Measurements from ENCODE around the gene SH3BGR.

GRCh38 chr21:39535646-39536437, 84.1 kb downstream of the SH3BGR start:
- TF ChIP-seq CTCF (IDR thresholded peaks at IDR 0.05; ENCODE audit: low read depth, low read length) (no peak), EZH2phosphoT487 (IDR thresholded peaks at IDR 0.05; ENCODE audit: low read depth) (no peak)
